ENCODE results near the gene ZSCAN26.

DNA sequence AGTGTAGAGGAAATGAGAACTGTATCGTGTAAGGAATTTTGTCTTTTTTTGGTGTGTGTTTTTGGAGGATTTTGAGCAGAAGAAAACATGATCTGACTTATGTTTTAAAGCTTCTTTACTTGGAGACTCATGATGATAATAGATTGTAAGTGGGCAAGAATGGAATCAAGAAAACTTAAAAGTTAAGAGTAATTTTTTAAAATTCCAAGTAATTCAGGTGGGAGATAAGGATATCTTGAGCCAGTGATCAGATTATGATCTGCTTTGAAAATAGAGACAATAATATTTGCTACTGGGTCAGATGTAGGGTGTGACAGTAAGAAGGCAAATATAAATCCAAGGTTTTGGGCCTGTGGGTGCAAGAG, 734 bp downstream of the ZSCAN26 start:
- TF ChIP-seq, protein P1, sequence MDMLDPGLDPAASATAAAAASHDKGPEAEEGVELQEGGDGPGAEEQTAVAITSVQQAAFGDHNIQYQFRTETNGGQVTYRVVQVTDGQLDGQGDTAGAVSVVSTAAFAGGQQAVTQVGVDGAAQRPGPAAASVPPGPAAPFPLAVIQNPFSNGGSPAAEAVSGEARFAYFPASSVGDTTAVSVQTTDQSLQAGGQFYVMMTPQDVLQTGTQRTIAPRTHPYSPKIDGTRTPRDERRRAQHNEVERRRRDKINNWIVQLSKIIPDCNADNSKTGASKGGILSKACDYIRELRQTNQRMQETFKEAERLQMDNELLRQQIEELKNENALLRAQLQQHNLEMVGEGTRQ (IDR thresholded peaks at IDR 0.05; ENCODE audit: borderline replicate concordance, low read depth, low read length) = no peak
- TF ChIP-seq, protein P2, sequence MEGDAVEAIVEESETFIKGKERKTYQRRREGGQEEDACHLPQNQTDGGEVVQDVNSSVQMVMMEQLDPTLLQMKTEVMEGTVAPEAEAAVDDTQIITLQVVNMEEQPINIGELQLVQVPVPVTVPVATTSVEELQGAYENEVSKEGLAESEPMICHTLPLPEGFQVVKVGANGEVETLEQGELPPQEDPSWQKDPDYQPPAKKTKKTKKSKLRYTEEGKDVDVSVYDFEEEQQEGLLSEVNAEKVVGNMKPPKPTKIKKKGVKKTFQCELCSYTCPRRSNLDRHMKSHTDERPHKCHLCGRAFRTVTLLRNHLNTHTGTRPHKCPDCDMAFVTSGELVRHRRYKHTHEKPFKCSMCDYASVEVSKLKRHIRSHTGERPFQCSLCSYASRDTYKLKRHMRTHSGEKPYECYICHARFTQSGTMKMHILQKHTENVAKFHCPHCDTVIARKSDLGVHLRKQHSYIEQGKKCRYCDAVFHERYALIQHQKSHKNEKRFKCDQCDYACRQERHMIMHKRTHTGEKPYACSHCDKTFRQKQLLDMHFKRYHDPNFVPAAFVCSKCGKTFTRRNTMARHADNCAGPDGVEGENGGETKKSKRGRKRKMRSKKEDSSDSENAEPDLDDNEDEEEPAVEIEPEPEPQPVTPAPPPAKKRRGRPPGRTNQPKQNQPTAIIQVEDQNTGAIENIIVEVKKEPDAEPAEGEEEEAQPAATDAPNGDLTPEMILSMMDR (IDR thresholded peaks at IDR 0.05) = no peak
- no peak for TF ChIP-seq TCF12 (IDR thresholded peaks at IDR 0.05)
- TF ChIP-seq, protein P3, sequence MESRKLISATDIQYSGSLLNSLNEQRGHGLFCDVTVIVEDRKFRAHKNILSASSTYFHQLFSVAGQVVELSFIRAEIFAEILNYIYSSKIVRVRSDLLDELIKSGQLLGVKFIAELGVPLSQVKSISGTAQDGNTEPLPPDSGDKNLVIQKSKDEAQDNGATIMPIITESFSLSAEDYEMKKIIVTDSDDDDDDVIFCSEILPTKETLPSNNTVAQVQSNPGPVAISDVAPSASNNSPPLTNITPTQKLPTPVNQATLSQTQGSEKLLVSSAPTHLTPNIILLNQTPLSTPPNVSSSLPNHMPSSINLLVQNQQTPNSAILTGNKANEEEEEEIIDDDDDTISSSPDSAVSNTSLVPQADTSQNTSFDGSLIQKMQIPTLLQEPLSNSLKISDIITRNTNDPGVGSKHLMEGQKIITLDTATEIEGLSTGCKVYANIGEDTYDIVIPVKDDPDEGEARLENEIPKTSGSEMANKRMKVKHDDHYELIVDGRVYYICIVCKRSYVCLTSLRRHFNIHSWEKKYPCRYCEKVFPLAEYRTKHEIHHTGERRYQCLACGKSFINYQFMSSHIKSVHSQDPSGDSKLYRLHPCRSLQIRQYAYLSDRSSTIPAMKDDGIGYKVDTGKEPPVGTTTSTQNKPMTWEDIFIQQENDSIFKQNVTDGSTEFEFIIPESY (IDR thresholded peaks at IDR 0.05; ENCODE audit: borderline replicate concordance, low read depth) = no peak
- no peak for TF ChIP-seq SMC3 (IDR thresholded peaks at IDR 0.05; ENCODE audit: low read depth, low read length)
- TF ChIP-seq EZH2phosphoT487 (IDR thresholded peaks at IDR 0.05; ENCODE audit: borderline replicate concordance, low read depth) = no peak
- TF ChIP-seq GABPA (IDR thresholded peaks at IDR 0.05; ENCODE audit: low read depth) = no peak
- TF ChIP-seq RXRA (IDR thresholded peaks at IDR 0.05; ENCODE audit: borderline replicate concordance, low read depth) = no peak
- no peak for TF ChIP-seq RAD21 (IDR thresholded peaks at IDR 0.05; ENCODE audit: low read length)
- TF ChIP-seq, protein P4, sequence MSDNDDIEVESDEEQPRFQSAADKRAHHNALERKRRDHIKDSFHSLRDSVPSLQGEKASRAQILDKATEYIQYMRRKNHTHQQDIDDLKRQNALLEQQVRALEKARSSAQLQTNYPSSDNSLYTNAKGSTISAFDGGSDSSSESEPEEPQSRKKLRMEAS (IDR thresholded peaks at IDR 0.05; ENCODE audit: low read depth) = no peak
- TF ChIP-seq CHD2 (IDR thresholded peaks at IDR 0.05; ENCODE audit: low read length, partially characterized antibody) = no peak
- TF ChIP-seq, protein P5, sequence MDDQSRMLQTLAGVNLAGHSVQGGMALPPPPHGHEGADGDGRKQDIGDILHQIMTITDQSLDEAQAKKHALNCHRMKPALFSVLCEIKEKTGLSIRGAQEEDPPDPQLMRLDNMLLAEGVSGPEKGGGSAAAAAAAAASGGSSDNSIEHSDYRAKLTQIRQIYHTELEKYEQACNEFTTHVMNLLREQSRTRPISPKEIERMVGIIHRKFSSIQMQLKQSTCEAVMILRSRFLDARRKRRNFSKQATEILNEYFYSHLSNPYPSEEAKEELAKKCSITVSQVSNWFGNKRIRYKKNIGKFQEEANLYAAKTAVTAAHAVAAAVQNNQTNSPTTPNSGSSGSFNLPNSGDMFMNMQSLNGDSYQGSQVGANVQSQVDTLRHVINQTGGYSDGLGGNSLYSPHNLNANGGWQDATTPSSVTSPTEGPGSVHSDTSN (IDR thresholded peaks at IDR 0.05) = no peak
